GM18858 (cell line): ENCODE data around the gene CXCL14.

Experiments used
- ATAC-seq: cut with Tn5 transposase; IDR thresholded peaks from one replicate; pipeline ENCODE4 v1.9.1; 2021; ENCODE audit not compliant: unreplicated experiment

The CXCL14 gene

DNA sequence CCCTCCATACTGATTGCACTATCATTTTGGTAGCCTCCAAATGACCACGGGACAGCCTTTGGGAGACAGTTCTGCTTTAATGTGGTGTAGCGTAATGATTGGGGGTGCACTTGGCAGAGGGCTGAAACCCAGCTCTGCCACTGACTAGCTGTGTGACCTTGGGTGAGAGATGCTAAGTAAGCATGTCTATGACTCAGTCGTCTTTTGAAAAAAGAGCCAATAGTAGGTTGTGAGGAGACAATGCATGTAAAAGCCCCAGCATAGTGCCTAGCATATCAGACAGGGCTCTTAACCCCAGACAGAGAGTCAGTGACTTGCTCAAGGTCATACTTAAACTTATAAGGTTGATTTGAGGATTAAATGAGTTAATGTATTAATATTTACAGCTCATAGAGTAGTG, 18.0 kb upstream of the CXCL14 start:
- ATAC-seq: no peak

DNA sequence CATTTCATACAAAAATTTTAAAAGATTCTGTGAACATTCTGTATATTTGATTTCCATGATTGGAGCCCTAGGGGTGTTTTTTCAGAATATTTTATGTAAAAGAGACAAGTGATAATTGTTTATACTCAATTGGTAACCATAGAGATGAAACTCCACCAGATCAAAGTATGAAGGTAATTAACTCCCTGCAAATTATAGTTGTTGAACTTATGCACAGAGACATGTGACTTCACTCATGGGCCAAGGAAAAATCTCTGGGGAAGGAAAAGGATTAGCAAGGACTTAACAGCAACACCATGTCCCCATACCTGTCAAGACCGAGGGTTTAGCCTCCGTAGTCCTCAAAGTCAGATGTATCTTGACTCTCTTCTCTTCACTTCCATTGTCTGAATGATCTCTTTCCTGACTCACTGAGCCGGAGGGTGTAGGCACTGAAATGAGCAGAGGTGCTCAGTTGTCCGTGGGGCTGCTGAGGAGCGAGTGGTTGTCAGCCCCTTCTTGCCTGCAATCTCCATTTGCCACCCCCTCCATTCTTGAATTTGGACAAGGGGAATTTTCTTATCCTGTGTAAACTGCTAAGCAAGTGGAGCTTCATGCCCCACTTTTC, 17.5 kb upstream of the CXCL14 start:
- ATAC-seq: no peak

DNA sequence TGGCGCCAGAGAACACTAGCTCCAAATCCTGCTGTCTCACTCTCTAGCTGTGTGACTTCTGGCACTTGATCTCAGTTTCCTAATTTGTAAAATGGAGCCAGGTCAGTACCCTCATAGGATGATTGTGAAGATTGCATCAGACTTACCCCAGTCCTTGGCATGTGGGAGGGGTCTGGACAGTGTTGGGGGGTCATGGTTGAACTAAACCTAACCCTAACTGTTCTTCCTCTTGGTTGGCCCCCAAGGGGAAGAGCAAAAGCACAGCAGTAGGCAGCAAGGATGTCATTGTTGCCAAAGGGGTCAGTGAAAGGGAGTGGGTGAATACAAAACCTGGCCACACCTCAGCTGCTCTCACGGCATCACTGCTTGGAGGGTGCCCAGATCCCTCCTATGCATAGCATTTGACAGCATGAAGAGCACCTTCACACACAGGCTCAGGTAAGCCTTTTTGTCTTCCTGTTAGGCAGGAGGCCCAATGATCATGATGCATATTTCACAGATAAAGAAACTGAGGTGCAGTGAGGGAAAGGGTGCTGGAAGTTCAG, 15.7 kb upstream of the CXCL14 start:
- no peak for ATAC-seq

DNA sequence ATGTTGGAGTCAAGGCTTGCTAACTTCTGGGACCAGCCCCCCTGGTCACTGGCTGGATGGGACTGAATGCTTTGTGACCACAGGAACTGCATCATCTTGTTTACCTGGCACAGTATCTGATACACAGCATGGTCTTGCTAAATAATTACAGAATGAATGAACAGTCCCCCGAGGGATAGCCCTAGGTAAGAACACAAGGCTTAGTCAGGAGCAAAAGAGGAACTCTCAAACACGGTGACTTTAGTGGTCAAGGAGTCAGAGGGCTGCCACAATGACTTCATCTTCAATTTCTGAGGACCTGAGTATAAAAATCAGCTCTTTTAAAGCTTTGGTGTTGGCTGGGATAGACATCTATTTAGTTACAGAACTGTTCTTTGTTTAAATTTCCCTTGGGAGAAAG, 15.1 kb upstream of the CXCL14 start:
- ATAC-seq: no peak

DNA sequence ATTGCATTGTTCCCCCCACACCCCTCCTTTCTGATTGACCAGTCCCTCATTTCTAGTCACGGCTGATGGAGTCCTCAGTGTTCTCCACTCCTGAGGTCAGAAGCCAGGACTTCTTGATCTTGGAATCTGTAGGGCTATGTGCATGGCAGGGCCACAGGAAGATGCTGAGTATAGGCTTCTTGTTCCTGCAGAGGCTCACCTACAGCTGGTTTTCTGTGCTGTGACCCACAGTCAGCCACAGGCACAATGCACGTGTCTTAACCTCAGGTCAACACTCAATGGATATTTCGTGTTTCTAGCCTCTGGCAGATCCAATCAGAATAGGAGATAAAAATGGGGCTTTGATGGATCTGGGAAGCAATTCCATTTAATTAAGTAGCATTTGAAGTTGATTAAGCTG, 14.3 kb upstream of the CXCL14 start:
- ATAC-seq: no peak

DNA sequence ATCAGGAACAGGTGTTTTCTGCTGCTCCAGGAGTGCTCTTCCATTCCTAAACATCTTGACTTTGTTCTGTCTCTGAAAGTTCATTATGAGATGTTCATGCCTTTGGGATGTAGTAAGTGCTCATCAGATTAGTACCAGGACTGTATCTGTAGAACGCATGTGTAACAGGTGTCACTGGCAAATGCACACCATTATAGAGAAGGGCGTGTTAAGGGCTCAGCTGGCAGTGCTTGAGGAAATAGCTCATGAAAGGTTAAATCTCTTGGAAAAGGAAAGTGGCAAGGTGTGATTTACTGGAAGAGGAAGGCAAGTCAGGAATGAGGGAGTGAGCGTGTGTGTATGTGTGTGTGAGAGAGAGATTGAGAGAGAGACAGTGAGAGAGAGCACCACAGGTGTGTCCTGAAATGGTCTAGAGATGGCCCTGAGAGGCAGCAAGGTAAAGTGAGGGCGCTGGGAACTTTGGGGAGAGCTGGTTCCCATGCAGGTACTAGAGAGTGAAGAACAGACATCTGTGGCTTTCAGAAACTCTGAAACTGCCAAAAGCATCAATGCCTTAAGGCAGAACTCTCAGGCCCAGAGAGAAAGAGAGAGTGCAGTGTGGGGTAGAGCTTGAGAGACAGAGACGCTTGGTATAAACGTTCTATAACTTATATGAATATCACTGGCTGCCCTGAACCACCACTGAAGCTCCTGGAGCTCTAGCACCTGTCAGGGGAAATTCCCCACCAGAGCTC, 13.7 kb upstream of the CXCL14 start:
- no peak for ATAC-seq

DNA sequence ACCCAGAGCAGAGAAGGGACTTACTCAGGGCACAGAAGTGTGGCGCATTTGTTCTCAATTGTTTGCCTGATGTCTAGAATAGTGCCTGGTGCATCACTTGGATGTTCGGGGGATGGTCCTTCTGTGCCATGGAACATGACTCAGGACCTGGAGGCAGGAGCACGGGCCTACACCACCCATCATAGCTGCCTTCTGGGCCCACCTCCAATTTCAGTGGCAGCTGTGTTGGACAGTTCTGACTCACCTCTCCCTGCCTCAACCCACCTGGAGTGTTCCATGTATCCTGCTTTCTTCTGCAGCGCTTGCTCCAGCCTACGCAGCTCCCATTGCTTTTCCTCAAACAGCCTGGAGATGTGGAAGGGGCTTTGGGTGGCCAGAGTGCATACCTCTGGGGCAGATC, 12.5 kb upstream of the CXCL14 start:
- ATAC-seq: no peak

DNA sequence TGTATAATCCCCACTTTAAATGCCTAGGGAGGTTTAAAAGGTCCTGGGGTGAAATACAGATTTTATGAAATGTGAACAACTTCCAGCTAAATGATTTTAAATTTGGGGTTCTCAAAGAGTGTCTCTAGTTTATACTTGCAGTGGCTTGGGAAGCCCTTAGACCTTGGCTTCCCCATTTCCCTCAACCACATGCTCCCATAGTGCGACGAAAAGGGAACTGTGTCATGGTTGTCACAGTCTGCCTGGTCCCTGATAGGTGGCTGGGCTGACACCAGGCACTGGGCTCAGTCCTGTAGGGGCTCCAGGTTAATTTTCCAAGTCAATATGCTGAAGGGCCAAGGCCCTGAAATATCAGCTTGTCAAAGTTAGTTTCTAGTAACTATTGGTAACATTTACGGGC, 10.4 kb upstream of the CXCL14 start:
- ATAC-seq: no peak

DNA sequence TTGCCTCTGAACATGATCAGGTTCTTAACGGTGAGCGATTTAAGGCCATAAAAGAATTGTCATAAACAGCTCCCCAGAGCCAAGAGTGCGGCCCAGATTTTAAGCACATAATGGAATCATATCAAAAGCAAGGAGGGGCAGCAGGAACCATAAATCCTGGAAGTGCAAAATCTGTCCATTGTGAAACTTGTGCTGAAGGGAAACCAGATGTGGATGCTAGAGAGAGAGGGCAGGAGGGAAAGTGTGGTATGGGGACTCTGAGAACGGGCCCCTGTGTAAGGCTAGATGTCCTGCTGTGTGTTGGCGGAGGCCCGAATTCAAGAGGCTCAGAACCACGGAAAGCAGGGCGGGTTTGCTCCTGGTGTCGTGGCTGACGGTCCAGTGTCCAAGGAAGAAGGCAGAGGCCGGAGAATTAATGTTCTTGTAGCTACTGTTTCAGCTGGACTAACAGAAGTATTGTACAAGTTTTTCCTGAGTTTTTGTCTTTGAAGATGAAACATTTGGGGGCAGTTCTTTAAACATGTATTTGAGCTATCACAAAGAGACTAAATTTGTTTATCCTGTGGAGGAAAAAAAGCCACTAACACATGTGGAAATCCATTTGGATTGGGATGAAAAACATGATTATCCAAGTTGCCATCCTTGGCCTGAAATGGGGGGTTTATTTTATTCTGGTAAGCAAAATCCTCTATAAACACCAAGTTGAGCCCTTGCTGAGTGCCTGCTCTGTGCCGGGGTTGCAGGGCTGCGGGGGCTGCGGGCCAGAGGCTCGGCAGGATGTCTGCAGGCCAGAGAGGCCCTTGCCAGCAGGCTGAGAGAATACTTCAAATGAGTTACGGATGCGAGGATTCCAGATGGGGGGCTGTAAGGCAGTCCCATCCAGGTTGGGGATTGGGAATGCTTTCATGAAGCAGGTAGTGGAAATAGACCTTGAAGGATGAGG, 9.2 kb upstream of the CXCL14 start:
- no peak for ATAC-seq

DNA sequence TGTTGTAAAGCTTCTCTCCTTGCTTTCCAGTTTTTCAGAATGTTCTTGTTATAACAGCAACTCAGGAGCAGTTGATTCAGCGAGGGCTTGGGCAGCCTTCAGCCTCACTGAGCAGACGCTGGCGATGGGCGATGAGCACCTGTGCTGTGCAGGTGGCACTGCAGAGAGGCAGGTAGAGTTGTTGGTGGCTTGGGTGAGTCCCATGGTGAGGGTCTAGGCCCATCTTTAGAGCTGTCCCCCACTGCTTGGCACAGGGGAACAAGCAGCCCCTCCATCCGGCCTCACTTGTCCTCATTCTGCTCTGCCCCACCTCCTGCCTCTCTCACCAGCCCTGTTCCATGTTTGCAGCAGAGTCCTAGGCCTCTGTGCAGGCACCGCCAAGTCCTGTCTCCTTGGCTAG, 6.1 kb upstream of the CXCL14 start:
- no peak for ATAC-seq

DNA sequence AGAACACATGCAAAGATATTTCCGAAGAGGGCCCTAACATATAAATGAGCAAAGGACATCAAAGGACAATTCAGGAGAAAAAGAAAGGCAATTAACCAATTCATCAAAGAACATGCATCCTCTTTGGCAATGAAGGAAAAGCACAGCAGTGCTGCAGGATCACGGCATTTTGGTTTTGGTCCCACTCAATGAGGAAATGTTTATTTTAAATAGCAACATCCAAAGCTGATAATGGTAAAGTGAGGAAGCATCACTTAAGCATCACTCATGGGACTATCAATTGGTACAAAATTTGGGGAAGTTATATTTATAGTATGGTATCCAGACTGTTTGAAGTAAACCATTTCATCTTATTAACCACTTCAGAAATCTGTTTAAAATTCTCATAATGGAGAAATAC, 5.5 kb upstream of the CXCL14 start:
- ATAC-seq: no peak

DNA sequence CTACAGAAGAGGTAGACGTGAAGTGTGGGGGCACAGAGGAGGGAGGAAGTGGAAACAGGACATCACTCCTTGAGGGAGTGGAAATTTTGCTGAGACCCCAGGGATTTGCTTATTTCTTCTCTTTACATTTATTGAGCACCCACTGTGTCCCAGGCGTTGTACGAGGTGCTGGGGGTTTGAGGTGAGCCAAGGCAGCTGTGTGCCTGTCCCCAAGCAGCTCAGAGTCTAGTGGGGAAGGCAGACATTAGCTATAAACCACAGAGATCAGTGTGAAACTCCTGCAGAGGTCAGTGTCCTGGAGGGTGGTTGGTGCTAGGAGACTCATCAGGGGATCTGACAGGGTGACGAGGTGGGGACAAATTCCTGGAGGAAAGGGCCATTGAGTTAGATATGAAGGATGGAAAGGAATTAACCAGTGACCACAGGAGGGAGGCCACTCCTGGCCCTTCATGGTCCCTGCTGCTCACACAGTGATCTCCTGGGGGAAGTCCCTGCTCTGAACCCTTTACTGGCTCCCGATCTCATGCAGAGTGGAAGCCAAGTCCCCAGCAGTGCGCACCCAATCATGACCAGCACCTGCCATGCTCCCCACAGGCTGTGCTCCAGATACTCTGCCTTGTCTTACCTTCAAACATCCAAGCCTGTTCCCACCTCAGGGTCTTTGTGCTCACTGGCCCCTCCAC, 3.4 kb upstream of the CXCL14 start:
- no peak for ATAC-seq

DNA sequence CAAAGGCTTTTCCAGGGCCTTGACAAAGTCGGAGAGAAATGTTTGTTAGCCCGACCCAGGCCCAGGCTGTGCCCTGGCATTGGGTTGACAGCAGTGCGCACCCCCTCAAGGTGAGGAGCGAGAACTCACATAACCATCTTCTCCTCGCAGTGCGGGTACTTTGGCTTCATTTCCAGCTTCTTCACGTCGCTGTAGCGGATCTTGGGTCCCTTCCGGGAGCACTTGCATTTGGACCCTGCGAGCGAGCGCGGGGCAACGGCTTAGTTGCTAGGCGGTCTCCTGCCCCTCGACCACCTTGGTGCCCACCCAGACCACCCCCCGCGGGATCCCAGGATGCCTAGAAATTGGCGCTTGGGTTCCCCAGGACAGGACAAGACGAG, 496 bp downstream of the CXCL14 start:
- ATAC-seq: no peak

DNA sequence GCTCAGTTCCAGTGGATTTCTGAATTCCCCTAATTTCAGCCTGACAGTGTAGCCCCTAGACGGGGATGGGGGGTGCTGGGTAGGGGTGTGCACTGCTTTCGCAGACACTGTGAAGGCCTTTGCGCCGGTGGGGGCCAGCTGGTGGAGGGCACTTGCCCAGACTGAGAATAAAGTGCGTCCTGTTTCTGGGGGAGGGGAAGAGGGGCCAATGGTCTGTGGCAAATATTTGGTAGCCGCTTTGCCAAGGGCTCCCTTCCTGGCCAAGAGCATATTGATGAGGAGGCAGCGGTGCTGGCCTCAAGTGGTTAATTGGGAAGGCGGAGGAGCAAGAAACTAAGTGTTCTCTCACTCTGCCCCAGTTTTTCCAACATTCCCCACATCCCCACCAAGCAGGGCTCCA, 1.4 kb downstream of the CXCL14 start:
- ATAC-seq: no peak

DNA sequence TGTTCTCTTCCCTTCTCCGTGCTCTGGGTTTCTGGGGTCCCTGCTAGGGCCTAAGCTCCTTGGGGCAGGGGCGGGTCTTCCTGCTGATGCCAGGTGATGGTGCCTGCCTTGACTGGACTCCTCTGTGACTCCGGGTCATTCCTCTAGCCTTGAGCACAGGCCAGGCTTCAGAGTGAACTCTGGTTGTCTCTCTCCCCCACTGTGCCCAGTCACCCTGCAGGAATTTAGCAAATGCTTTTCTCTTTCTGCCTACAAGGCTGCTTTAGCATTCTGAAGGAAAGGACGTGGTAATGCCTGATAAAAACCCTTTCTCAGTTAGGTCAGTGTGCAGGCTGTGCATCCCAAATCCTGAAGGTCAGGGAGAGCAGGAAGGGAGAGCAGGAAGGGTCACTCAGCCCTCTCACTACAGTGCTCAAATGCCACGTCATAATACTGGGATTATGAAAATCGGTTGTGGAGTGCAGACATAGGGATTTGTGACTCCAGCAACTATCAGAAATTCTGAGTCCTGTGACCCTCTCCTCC, 2.7 kb downstream of the CXCL14 start:
- ATAC-seq: no peak

DNA sequence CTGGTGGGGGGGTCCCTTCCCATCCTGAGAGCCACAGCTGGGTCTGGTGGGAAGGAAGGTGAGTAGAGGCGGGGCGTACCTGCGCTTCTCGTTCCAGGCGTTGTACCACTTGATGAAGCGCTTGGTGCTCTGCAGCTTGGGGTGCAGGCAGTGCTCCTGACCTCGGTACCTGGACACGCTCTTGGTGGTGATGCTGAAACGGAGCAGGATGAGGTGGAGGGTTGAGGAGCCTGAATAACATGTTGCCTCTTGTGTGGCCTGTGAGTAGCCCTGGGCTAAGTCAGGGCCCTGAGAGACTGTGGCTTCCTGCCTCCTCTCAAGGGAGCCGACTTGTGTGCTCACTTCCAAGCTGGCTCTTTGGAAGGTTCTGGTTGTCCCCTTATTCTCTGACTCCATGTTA, 4.3 kb downstream of the CXCL14 start:
- no peak for ATAC-seq

DNA sequence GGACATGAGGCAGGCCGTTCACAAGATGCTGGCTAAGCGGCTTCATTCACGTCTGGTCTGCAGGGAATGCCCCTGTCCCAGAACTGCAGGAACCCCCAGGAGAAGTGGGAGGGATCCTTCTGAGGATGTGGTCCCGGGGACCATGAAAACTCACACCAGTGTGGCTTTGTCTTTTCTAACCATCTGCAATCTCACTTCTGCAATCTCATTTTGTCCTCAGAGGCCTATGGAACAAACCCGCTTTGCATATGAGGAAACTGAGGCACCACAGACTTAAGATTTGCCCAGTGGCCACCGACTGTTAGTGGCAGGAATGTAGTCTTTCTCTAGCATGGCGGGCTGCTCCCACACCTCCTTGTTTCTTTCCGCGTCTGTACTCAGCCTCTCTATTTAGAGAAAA, 6.9 kb downstream of the CXCL14 start:
- ATAC-seq: no peak

DNA sequence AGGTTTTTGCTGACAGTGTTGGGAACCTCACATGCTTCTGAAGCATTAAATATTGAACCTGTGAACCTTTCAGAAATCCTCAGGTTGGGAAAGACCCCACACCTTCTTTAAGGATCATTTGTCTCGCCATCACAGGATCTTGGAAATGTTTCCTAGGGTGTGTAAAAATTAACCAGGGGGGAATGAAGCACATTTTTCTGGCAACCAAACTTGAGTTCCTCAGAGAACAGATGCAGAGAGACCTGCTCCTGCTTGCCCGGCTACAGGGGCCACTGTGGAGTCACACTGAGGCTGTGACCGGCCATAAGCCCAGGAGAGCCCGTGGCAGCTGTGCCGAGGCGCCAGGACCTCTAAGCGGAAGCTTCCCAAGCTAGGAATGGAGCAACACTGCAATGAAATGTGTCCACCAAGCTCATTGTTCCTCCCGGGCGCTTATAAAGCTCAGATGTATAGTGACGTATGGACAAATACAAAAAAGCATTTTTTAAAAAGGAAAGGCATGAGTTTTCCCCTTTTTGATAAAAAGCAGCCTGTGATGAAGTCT, 7.7 kb downstream of the CXCL14 start:
- ATAC-seq: no peak

DNA sequence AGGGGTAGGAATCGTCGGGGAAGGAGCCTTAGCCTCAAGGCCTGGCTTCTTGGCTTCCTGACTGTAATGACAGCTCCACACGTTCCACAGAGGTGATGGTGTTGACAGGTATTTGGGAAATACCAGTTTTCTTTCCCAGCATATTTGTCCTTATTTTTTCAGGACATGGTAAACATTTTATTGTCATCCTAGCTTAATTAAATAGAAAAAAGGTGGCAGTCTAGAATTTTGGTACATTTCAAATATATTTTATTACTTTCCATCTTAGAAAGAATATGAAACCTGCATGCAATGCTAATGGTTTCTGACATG, 8.4 kb downstream of the CXCL14 start:
- ATAC-seq: no peak

DNA sequence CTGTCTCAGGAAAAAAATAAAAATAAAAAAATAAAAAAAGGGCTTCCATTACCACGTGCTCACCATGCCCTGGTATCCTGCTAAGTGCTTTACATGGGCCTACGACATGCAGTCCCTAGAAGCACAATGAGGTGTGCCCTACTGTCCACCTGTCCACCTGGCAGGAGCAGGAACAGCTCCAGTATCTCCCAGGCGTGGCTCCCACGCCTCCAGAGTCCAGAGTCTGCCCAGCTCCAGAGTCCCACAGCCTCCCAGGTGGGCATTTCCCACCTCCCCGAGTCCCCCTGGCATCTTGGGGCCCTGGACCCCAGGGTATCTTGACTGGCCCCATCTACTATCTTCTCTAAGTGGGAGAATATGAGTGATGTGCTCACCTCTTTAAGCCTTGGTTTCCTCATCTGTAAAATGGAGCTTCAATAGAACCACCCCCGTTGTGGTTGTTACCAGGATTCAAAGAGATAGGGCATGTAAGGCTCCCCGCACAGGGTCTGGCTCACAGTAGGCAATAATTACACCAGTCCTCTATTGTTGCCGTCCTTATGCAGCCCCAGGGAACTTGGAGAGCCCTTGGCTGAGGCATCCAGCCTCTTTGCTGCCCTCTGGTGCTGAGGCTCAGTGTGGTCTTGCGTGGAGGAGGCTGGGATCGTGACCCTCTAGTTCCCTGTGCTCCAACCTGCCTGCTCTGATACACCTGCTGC, 8.9 kb downstream of the CXCL14 start:
- no peak for ATAC-seq
